ACHN (cell line): ENCODE data around the gene EPN2.
"Not testable (repeated sequence)": the region's sequence is repeated elsewhere in the genome, so short reads cannot be mapped to it uniquely, and the experiment has no call there.

Experiments
- DNase-seq: peaks from one replicate; pipeline ENCODE4 v3.0.0-alpha.2; 2015
- in situ Hi-C: cut with HindIII; loops from 2 replicates; pipeline ENCODE4 v1.10.0; 2017; ENCODE audit warnings: low sequenced_read_pairs, low pct_ligation_motif_present, low pct_unique_long_range_greater_than_20kb

EPN2 gene

DNA sequence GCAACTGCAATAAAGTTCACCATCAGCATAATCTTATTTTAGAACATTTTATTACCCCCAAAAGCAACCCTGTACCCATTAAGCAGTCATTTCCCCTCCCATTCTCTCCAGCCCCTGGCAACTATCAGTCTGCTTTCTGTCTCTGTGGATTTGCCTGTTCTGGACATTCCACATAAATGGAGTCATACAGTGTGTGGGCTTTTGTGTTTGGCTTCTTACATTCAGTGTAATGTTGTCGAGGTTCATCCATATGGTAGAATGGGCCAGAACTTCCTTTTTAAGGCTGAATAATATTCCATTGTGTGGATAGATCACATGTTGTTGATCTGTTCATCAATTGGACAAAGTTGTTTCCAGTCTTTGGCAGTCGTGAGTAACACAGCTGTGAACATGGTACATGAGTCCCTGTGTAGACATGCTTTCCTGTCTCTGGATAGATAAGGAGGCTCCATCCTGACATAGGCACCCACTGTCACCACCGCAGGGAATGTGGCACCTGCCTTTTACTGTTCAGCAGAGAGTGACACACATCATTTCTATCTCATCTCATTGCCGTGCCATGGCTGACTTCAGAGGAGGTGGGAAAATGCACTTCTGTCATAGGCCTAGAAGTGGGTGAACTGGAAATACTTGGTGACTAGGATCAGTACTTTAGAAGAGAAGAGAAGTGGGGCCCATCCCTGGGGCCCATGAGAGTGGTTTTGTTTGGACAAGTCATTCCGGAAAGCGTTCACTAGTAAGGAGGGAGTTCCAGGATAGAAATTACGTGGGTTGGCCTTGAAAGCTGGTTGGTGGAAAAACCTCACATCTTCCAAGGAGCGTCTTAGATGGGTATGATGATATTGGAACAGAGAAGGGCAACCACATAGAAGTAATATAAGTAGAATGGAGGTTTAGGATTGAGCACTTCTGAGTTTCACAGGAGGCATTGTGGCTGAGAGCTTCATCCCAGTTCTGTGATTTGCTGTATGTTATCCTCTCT lies 25.8 kb downstream of the EPN2 start:
- DNase-seq = no peak
- in situ Hi-C loops = no loop called here

DNA sequence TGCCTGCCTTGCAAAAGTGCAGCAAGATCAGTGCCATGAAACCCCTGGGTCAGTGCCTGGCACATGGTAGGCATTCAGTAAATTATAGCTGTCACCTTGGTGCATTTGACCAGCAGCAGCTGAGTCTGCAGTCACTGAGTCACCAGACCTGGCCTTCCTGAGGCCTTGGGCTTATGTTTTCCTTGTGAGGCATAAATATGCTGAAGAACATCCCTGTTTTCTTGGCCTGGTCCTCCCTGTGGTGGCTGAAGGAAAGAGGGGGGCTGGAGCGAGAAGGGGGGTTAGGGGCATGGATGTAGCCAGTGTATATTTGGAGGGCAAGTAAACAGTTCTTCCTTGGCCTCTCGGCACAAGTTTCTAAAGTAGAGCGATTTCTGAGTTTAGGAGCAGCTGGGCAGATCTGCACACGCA lies 26.5 kb downstream of the EPN2 start:
- DNase-seq = no peak
- in situ Hi-C loops = no loop called here

GRCh38 chr17:19264268-19264667 lies 27.1 kb downstream of the EPN2 start:
- in situ Hi-C loops = no loop called here
- no peak for DNase-seq

DNA sequence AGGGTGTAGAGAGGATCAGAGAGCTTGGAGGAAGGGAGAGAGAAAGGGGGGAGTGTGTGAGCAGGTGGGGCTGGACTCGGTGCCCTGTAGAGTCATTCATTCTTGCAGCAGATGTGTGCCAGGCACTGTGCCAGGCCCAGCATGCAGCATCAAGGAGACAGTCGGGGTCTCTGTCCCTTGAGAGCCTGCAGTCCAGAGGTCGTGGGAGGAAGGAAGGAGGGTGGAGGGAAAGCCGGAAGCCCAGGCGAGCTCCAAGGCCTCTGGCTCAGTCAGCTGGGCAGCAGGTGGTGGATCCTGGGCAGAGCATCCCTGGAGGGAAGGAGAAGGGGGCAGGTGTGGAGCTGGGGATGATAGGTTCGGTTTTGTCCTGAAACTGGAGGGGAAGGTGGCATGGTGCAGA lies 27.5 kb downstream of the EPN2 start:
- in situ Hi-C loops = no loop called here
- DNase-seq = no peak

DNA sequence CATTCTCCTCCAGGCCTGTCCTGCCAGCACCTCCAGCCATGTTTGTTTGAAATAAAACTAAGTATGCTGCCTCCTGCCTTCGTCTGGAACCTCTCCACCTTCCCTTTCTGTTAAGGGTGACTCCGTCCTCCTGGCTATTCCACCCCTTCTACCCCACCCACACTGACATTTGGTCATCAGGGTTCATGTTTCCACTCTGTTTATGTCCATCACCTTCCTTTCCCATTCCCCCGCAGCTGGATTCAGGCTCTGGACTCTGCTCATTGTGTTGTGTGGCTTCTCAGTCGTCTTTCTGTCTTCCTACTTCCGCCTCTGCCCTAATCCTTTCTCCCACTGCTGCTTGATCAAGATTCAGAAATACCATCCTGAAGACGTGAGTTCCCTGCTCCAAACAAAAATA lies 28.6 kb downstream of the EPN2 start:
- in situ Hi-C loops = no loop called here
- DNase-seq = no peak

- in situ Hi-C loops = no loop called here
- no peak for DNase-seq
Measured at GRCh38 chr17:19268611-19269010, 31.4 kb downstream of the EPN2 start.

GRCh38 chr17:19269106-19269505 lies 31.9 kb downstream of the EPN2 start:
- DNase-seq = no peak
- in situ Hi-C loops = no loop called here

DNA sequence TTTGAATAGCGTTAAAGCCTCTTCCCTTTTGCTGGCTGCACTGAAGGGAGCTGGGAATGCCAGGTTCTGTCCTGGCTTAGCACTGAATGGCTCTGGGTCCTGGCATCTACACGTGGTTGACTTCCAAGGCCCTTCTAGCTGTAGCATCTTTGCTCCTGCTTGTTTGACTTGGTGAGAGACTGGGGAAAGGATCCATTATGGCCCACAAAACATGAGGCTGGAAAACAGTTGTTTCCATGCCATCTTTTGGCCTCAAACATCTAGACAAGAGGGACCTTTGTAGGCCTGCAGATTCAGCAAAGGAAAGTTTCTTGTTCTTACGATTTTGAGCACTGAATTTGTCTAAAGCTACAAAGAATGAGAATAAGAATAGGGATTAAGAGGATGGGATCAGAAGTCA lies 32.5 kb downstream of the EPN2 start:
- DNase-seq = no peak
- in situ Hi-C loops = no loop called here

- in situ Hi-C loops = no loop called here
- DNase-seq = no peak
Measured at GRCh38 chr17:19270347-19270703, 33.2 kb downstream of the EPN2 start.

GRCh38 chr17:19270704-19271611 lies 33.8 kb downstream of the EPN2 start:
- no peak for DNase-seq

GRCh38 chr17:19271780-19272357 lies 34.7 kb downstream of the EPN2 start:
- DNase-seq = no peak
- in situ Hi-C loops = no loop called here

More at GRCh38 chr17:19270704-19271611, 33.8 kb downstream of the EPN2 start:
- in situ Hi-C loops = no loop called here

- in situ Hi-C loops = no loop called here
- DNase-seq = no peak
Measured at GRCh38 chr17:19273731-19274130, 36.6 kb downstream of the EPN2 start.

- no peak for DNase-seq
- in situ Hi-C loops = no loop called here
Measured at GRCh38 chr17:19274893-19275292, 37.7 kb downstream of the EPN2 start.

DNA sequence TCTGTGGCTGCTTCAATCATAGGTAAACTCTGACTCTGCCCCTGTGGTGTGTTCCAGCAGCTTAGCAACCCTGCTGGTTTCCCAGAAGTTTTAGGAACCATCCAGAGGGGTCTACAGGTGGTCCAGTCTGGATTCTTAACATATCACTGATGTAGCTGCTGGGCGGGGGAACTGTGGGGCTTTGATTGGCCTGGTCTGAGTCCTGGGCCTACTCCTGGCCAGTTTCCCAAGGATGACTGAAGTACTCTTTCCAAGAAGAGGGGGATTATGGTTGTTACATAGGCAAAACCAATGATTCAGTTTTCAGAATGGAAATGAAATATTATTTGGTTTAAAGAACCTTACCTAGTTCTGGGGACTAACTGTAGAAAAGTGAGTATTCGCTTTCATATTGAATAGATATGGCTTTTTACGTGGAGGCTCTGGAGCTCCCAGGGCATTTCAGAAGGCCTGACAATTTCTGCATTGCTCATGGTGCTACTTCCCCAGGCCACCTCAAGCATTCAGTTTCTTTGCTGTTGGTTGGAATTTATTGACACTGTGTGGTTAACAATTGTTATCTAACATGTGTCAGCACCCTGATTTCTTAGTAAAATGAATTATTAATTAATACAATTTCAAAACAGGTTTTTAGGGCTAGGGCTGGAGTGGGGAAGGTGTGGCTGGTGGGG lies 38.4 kb downstream of the EPN2 start:
- DNase-seq = no peak
- in situ Hi-C loops = no loop called here

GRCh38 chr17:19278284-19278683 lies 41.1 kb downstream of the EPN2 start:
- not testable (repeated sequence) for DNase-seq

GRCh38 chr17:19278729-19279128 lies 41.6 kb downstream of the EPN2 start:
- DNase-seq = no peak
- in situ Hi-C loops = no loop called here

More at GRCh38 chr17:19278284-19278683, 41.1 kb downstream of the EPN2 start:
- in situ Hi-C loops = not testable (repeated sequence)

- no peak for DNase-seq
- in situ Hi-C loops = no loop called here
Measured at GRCh38 chr17:19281161-19281560, 44.0 kb downstream of the EPN2 start.
